KBM-7 (cell line): ENCODE data around the gene ABI3BP.

Experiments
- DNase-seq: peaks from one replicate; pipeline ENCODE4 v3.0.0-alpha.2; 2015
- in situ Hi-C: fragments of 300-500 bp; cut with MboI; formaldehyde crosslinking; loops from 2 replicates; pipeline ENCODE4 v1.14.3; 2020; ENCODE audit warnings: low sequenced_read_pairs, low pct_unique_long_range_greater_than_20kb, mixed read lengths

Gene ABI3BP

GRCh38 chr3:100802126-100802525, 191.1 kb downstream of the ABI3BP start:
- in situ Hi-C loops, result no loop called here
- DNase-seq, result no peak

- in situ Hi-C loops, result no loop called here
- no peak for DNase-seq
Measured at GRCh38 chr3:100798012-100798411, 195.2 kb downstream of the ABI3BP start.

- in situ Hi-C loops, result no loop called here
- peak; percentile 50 for DNase-seq
Measured at GRCh38 chr3:100796556-100796955, 196.7 kb downstream of the ABI3BP start.

- in situ Hi-C loops, result no loop called here
- no peak for DNase-seq
Measured at GRCh38 chr3:100789579-100789978, 203.6 kb downstream of the ABI3BP start.

- in situ Hi-C loops, result no loop called here
- no peak for DNase-seq
Measured at GRCh38 chr3:100783619-100784018, 209.6 kb downstream of the ABI3BP start.

- in situ Hi-C loops, result no loop called here
- no peak for DNase-seq
Measured at GRCh38 chr3:100782906-100783305, 210.3 kb downstream of the ABI3BP start.

GRCh38 chr3:100782348-100782747, 210.9 kb downstream of the ABI3BP start:
- in situ Hi-C loops, result no loop called here
- DNase-seq, result no peak

GRCh38 chr3:100781301-100781700, 211.9 kb downstream of the ABI3BP start:
- no peak for DNase-seq
- in situ Hi-C loops, result no loop called here

- in situ Hi-C loops, result no loop called here
- no peak for DNase-seq
Measured at GRCh38 chr3:100780071-100780622, 213.1 kb downstream of the ABI3BP start.

- in situ Hi-C loops, result no loop called here
- DNase-seq, result no peak
Measured at GRCh38 chr3:100779480-100779879, 213.7 kb downstream of the ABI3BP start.

- DNase-seq, result no peak
- in situ Hi-C loops, result no loop called here
Measured at GRCh38 chr3:100777271-100777670, 215.9 kb downstream of the ABI3BP start.

GRCh38 chr3:100776746-100777145, 216.5 kb downstream of the ABI3BP start:
- DNase-seq, result no peak
- in situ Hi-C loops, result no loop called here

- no peak for DNase-seq
Measured at GRCh38 chr3:100776097-100776729, 217.0 kb downstream of the ABI3BP start.

GRCh38 chr3:100775669-100776068, 217.6 kb downstream of the ABI3BP start:
- DNase-seq, result no peak
- in situ Hi-C loops, result no loop called here

More at GRCh38 chr3:100776097-100776729, 217.0 kb downstream of the ABI3BP start:
- in situ Hi-C loops, result no loop called here

GRCh38 chr3:100775226-100775625, 218.0 kb downstream of the ABI3BP start:
- in situ Hi-C loops, result no loop called here

GRCh38 chr3:100769693-100770092, 223.5 kb downstream of the ABI3BP start:
- no peak for DNase-seq
- in situ Hi-C loops, result no loop called here

More at GRCh38 chr3:100775226-100775625, 218.0 kb downstream of the ABI3BP start:
- no peak for DNase-seq

- no peak for DNase-seq
- in situ Hi-C loops, result no loop called here
Measured at GRCh38 chr3:100766069-100766468, 227.2 kb downstream of the ABI3BP start.

- in situ Hi-C loops, result no loop called here
- no peak for DNase-seq
Measured at GRCh38 chr3:100765437-100765975, 227.7 kb downstream of the ABI3BP start.

GRCh38 chr3:100761951-100762350, 231.3 kb downstream of the ABI3BP start:
- peak; percentile 7 for DNase-seq

GRCh38 chr3:100761211-100761942, 231.8 kb downstream of the ABI3BP start:
- no peak for DNase-seq
- in situ Hi-C loops, result no loop called here

More at GRCh38 chr3:100761951-100762350, 231.3 kb downstream of the ABI3BP start:
- in situ Hi-C loops, result no loop called here
